HEK293 (cell line): ENCODE results near the gene DZIP1L.
A peak's percentile ranks its signal among the peaks of the same experiment; 100 is the strongest.

ENCODE experiments used
- CTCF ChIP-seq: fragments of 450-650 bp; formaldehyde crosslinking; IDR thresholded peaks from 2 replicates; pipeline ENCODE4 v1.5.1; 2016; ENCODE audit warnings: missing biosample characterization, missing genetic modification characterization
- ZNF580 ChIP-seq: fragments of 450-650 bp; formaldehyde crosslinking; IDR thresholded peaks from 2 replicates; pipeline ENCODE4 v1.5.1; 2016; ENCODE audit warnings: missing biosample characterization, missing genetic modification characterization
- ZNF692 ChIP-seq: fragments of 450-650 bp; formaldehyde crosslinking; IDR thresholded peaks from 2 replicates; pipeline ENCODE4 v1.5.1; 2016; ENCODE audit warnings: missing biosample characterization, missing genetic modification characterization

- 0 out of 2 replicates have a peak, but pooled peaks have one; percentile 24 for TF ChIP-seq ZNF580
- TF ChIP-seq CTCF (tag by site-specific recombination): no peak
- TF ChIP-seq ZNF692: peak; percentile 75
Measured at GRCh38 chr3:138082085-138082991, 33.1 kb downstream of the DZIP1L start.
